Measurements from ENCODE around the gene EGFL8. TPM values are rescaled to one million over a fixed set of nuclear protein-coding genes. Genes with fewer than 3 reads are reported as not detected.

EGFL8 gene
- total and polyA plus RNA-seq, 9 of the 15 experiments (the other 6 are each of a cell fraction or from before 2014, with no cell fraction given), result 2.2 to 47.4 (median 14.2) TPM

- TF ChIP-seq, protein P1, sequence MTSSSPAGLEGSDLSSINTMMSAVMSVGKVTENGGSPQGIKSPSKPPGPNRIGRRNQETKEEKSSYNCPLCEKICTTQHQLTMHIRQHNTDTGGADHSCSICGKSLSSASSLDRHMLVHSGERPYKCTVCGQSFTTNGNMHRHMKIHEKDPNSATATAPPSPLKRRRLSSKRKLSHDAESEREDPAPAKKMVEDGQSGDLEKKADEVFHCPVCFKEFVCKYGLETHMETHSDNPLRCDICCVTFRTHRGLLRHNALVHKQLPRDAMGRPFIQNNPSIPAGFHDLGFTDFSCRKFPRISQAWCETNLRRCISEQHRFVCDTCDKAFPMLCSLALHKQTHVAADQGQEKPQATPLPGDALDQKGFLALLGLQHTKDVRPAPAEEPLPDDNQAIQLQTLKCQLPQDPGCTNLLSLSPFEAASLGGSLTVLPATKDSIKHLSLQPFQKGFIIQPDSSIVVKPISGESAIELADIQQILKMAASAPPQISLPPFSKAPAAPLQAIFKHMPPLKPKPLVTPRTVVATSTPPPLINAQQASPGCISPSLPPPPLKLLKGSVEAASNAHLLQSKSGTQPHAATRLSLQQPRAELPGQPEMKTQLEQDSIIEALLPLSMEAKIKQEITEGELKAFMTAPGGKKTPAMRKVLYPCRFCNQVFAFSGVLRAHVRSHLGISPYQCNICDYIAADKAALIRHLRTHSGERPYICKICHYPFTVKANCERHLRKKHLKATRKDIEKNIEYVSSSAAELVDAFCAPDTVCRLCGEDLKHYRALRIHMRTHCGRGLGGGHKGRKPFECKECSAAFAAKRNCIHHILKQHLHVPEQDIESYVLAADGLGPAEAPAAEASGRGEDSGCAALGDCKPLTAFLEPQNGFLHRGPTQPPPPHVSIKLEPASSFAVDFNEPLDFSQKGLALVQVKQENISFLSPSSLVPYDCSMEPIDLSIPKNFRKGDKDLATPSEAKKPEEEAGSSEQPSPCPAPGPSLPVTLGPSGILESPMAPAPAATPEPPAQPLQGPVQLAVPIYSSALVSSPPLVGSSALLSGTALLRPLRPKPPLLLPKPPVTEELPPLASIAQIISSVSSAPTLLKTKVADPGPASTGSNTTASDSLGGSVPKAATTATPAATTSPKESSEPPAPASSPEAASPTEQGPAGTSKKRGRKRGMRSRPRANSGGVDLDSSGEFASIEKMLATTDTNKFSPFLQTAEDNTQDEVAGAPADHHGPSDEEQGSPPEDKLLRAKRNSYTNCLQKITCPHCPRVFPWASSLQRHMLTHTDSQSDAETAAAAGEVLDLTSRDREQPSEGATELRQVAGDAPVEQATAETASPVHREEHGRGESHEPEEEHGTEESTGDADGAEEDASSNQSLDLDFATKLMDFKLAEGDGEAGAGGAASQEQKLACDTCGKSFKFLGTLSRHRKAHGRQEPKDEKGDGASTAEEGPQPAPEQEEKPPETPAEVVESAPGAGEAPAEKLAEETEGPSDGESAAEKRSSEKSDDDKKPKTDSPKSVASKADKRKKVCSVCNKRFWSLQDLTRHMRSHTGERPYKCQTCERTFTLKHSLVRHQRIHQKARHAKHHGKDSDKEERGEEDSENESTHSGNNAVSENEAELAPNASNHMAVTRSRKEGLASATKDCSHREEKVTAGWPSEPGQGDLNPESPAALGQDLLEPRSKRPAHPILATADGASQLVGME (CRISPR knock-in tag; IDR thresholded peaks at IDR 0.05), result no peak
- TF ChIP-seq RBM22 (IDR thresholded peaks at IDR 0.05; ENCODE audit: low read depth, low read length, poor library complexity, severe bottlenecking) (no peak), STAG1 (CRISPR knock-in tag; IDR thresholded peaks at IDR 0.05; ENCODE audit: borderline replicate concordance) (no peak), ZKSCAN8 (CRISPR knock-in tag; IDR thresholded peaks at IDR 0.05) (no peak)
- TF ChIP-seq, protein P2, sequence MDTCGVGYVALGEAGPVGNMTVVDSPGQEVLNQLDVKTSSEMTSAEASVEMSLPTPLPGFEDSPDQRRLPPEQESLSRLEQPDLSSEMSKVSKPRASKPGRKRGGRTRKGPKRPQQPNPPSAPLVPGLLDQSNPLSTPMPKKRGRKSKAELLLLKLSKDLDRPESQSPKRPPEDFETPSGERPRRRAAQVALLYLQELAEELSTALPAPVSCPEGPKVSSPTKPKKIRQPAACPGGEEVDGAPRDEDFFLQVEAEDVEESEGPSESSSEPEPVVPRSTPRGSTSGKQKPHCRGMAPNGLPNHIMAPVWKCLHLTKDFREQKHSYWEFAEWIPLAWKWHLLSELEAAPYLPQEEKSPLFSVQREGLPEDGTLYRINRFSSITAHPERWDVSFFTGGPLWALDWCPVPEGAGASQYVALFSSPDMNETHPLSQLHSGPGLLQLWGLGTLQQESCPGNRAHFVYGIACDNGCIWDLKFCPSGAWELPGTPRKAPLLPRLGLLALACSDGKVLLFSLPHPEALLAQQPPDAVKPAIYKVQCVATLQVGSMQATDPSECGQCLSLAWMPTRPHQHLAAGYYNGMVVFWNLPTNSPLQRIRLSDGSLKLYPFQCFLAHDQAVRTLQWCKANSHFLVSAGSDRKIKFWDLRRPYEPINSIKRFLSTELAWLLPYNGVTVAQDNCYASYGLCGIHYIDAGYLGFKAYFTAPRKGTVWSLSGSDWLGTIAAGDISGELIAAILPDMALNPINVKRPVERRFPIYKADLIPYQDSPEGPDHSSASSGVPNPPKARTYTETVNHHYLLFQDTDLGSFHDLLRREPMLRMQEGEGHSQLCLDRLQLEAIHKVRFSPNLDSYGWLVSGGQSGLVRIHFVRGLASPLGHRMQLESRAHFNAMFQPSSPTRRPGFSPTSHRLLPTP (IDR thresholded peaks at IDR 0.05; ENCODE audit: borderline replicate concordance, extremely low read depth, insufficient read length), result no peak
- TF ChIP-seq, protein P3, sequence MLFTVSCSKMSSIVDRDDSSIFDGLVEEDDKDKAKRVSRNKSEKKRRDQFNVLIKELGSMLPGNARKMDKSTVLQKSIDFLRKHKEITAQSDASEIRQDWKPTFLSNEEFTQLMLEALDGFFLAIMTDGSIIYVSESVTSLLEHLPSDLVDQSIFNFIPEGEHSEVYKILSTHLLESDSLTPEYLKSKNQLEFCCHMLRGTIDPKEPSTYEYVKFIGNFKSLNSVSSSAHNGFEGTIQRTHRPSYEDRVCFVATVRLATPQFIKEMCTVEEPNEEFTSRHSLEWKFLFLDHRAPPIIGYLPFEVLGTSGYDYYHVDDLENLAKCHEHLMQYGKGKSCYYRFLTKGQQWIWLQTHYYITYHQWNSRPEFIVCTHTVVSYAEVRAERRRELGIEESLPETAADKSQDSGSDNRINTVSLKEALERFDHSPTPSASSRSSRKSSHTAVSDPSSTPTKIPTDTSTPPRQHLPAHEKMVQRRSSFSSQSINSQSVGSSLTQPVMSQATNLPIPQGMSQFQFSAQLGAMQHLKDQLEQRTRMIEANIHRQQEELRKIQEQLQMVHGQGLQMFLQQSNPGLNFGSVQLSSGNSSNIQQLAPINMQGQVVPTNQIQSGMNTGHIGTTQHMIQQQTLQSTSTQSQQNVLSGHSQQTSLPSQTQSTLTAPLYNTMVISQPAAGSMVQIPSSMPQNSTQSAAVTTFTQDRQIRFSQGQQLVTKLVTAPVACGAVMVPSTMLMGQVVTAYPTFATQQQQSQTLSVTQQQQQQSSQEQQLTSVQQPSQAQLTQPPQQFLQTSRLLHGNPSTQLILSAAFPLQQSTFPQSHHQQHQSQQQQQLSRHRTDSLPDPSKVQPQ (CRISPR knock-in tag; IDR thresholded peaks at IDR 0.05; ENCODE audit: borderline replicate concordance), result no peak
Measured at GRCh38 chr6:32216285-32216684, 51.9 kb downstream of the EGFL8 start (continued).

All from K562 (cell line).